ENCODE data around the gene ENAM.

DNA sequence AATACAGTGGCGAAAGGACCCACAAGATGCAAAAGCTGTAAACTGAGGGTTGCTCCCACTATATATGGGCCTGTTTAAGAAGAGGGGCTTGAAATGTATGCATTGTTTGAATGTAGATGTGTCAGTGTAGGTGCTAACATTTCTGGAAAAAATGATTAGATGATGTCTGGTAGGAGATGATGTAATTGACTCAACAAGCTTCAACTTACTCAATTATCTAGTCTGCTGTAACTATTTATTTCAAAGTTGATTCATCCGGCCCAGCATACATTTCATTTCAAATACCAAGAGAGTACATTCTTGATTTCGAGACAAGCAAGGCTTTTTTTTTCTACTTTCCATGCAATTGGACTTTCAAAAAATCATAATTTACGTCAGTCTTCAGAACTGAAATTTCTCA, 9.3 kb upstream of the ENAM start:
- TF ChIP-seq POLR2A (IDR thresholded peaks at IDR 0.05) (no peak), POLR2AphosphoS5 (IDR thresholded peaks at IDR 0.05) (no peak)

Data from prostate gland (tissue), 1 donor.